ENCODE measurements around the gene PARN.

GRCh38 chr16:14398014-14398717, 231.9 kb downstream of the PARN start:
- TF ChIP-seq PKNOX1 (IDR thresholded peaks at IDR 0.05) (no peak), SP1 (IDR thresholded peaks at IDR 0.05) (no peak), FOXK2 (IDR thresholded peaks at IDR 0.05) (no peak), TARDBP (IDR thresholded peaks at IDR 0.05) (no peak)

Data from HEK293T (cell line).